Measurements from ENCODE around the gene MYRF. TPM values are rescaled to one million over a fixed set of nuclear protein-coding genes. Genes with fewer than 3 reads are reported as not detected.
A peak's percentile ranks its signal among the peaks of the same experiment; 100 is the strongest.

Gene MYRF
- total RNA-seq, 4 donors from 2014 or later: 0.09 to 0.95 (median 0.22) TPM; not detected in 1

- peak; percentile 9 for DNase-seq
- Histone ChIP-seq H3K9me3 (no peaks in the 10 kb centered on the region), H3K27me3 (no peaks in the 10 kb centered on the region), H3K36me3 (peaks cover 0 to 56% (median 7%) of the 10 kb centered on the region in 3 donors), H3K4me3 (no peak overlapping the region), H3K27ac (peak overlapping the region in 3 of 4 donors; percentile 43 to 57 (median 49)), H3K4me1 (peaks cover 8 to 54% (median 17%) of the 10 kb centered on the region in 3 donors)
- WGBS, 2 donors: 33 to 46% methylated on average over 6 to 7 of the region's 13 CpGs
- intact Hi-C loops (cut with DNase I): loop anchor here (2.0 kb wide), 1 partner anchor 53 kb away; the partner anchor contains the start of gene DAGLA
- TF ChIP-seq POLR2A (IDR thresholded peaks at IDR 0.05) (no peak), CTCF (IDR thresholded peaks at IDR 0.05) (peak; percentile 96 to 100 (median 99))
Observed at GRCh38 chr11:61733120-61733978, 19.1 kb upstream of the MYRF start.

GRCh38 chr11:61734767-61735166, 17.7 kb upstream of the MYRF start:
- Histone ChIP-seq H3K27me3 (no peaks in the 10 kb centered on the region), H3K36me3 (peaks cover 0 to 59% (median 7%) of the 10 kb centered on the region in 3 donors), H3K4me1 (peaks cover 8 to 40% (median 17%) of the 10 kb centered on the region in 3 donors), H3K4me3 (no peak overlapping the region), H3K27ac (no peak overlapping the region), H3K9me3 (no peaks in the 10 kb centered on the region)
- WGBS, 2 donors: 67 to 98% methylated on average over 1 to 10 of the region's 14 CpGs
- no peak for TF ChIP-seq CTCF (IDR thresholded peaks at IDR 0.05)
- no peak for TF ChIP-seq POLR2A (IDR thresholded peaks at IDR 0.05)
- DNase-seq: no peak
- intact Hi-C loops (cut with DNase I): no loop called here

GRCh38 chr11:61735391-61735790, 17.0 kb upstream of the MYRF start:
- Histone ChIP-seq H3K4me1 (peaks cover 5 to 40% (median 14%) of the 10 kb centered on the region in 3 donors), H3K9me3 (no peaks in the 10 kb centered on the region), H3K4me3 (no peak overlapping the region), H3K27me3 (no peaks in the 10 kb centered on the region), H3K36me3 (peaks cover 0 to 64% (median 7%) of the 10 kb centered on the region in 3 donors), H3K27ac (no peak overlapping the region)
- intact Hi-C loops (cut with DNase I): no loop called here
- TF ChIP-seq POLR2A (IDR thresholded peaks at IDR 0.05) (no peak), CTCF (IDR thresholded peaks at IDR 0.05) (no peak)
- 79 to 93% methylated on average over 4 to 8 of the region's 17 CpGs for WGBS, 2 donors
- no peak for DNase-seq

- H3K4me3 ChIP-seq: no peak overlapping the region
- no peak overlapping the region for H3K27ac ChIP-seq
- peaks cover 0 to 68% (median 7%) of the 10 kb centered on the region in 3 donors for H3K36me3 ChIP-seq
- H3K27me3 ChIP-seq: no peaks in the 10 kb centered on the region
- no peak for DNase-seq
- TF ChIP-seq CTCF (IDR thresholded peaks at IDR 0.05) (no peak), POLR2A (IDR thresholded peaks at IDR 0.05) (no peak)
- no peaks in the 10 kb centered on the region for H3K9me3 ChIP-seq
- intact Hi-C loops (cut with DNase I): no loop called here
- 37 to 100% methylated on average over 2 to 3 of the region's 5 CpGs for WGBS, 2 donors
- peaks cover 5 to 40% (median 14%) of the 10 kb centered on the region in 3 donors for H3K4me1 ChIP-seq
Observed at GRCh38 chr11:61736310-61736709, 16.1 kb upstream of the MYRF start.

- no peak for DNase-seq
- no peaks in the 10 kb centered on the region for H3K27me3 ChIP-seq
- whole genome bisulfite sequencing, 2 donors: 100% methylated on average over 9 of the region's 12 CpGs; no CpG with 5 or more reads in 1 of the 2 donors
- H3K4me3 ChIP-seq: no peak overlapping the region
- peaks cover 0 to 74% (median 7%) of the 10 kb centered on the region in 3 donors for H3K36me3 ChIP-seq
- intact Hi-C loops (cut with DNase I): no loop called here
- no peaks in the 10 kb centered on the region for H3K9me3 ChIP-seq
- TF ChIP-seq POLR2A (IDR thresholded peaks at IDR 0.05) (no peak), CTCF (IDR thresholded peaks at IDR 0.05) (no peak)
- H3K27ac ChIP-seq: no peak overlapping the region
- peaks cover 5 to 42% (median 11%) of the 10 kb centered on the region in 3 donors for H3K4me1 ChIP-seq
Observed at GRCh38 chr11:61737131-61737530, 15.3 kb upstream of the MYRF start.
